D721Med (cell line): ENCODE results near the gene MCUB.

Experiments
- DNase-seq: peaks from one replicate; pipeline ENCODE4 v3.0.0; 2011; ENCODE audit warnings: low spot score; ENCODE audit not compliant: insufficient read length
- FAIRE-seq: peaks from 2 replicates; lab custom pipeline; 2011; peaks lifted over from hg19 to GRCh38; lab: Jason Lieb, UNC
- CTCF ChIP-seq: IDR thresholded peaks from 2 replicates; pipeline ENCODE4 v1.5.1; 2012; ENCODE audit warnings: mild to moderate bottlenecking, control low read depth; ENCODE audit not compliant: insufficient read depth; ENCODE audit errors: missing control alignments

MCUB gene

DNA sequence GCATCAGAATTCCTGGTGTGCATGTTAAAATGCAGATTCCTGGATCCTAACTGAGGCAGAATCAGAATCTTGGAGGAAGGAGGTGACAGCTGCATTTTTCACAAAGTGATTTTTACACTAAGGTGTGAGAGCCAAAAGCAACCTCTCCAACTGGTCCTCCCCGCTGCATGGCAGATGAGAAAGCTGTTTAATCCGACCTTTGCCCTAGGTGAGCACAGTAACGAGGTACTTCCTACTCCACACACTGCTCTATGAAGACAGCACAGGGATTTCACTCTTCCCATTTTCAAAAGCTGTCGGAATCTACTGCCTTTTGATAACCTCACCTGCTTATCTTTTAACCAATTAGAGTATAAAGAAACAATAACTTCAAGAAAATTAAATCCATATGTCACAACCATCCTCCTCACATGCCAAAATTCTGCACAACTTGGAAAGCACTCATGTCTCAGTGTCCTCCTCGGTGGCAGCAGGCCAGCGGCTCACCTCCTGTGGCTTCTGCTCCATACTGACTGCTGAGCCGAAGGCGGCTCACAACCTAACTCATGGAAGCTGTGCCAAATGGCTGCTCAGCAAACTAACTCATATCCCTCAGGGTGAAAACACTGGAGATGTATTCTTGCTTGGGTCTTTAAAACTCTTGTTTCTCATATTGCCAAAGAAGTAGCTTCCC, 139.6 kb downstream of the MCUB start:
- no peak for TF ChIP-seq CTCF
- FAIRE-seq (no peak), DNase-seq (no peak)

DNA sequence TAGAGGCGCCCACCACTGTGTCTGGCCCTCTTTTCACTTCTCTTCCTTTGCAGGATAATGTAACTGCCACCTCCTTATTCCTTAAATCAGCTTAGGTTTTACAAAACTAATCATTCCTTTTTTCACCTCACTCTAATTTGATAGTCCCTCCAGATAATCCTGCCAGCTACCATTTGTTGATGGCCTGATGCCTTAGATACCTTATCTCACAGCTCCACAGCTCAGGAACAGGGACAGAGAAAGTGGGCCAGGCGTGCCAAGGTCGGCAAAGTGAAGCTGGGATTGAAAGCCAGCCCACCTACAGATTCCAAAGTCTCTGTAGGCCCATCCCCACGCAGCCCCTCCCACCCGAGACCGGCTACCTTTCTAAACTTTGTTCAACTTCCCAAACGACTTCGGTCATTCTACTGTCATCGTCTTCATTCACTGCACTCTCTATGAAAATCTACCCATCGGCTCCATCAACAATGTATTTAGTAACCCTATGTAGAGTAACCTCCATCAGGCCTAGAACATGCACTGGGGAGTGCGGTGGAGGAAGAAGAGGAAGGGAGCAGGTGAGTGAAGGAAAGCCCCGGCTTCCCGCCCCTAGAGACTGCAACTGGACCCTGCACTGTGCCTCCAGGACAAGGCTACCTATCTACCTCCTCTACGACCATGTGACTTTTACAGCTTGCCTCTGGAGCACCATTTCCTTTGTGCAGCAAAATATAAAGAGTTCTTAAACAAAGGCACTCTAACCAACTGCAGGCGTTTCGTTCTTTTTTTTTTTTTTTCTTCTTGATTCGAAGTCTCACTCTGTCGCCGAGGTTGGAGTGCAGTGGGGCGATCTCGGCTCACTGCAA, 141.7 kb downstream of the MCUB start:
- FAIRE-seq, result no peak
- no peak for TF ChIP-seq CTCF
- DNase-seq, result no peak

GRCh38 chr4:109702950-109703663, 143.1 kb downstream of the MCUB start, which contains the start of gene CASP6:
Gene CASP6, minus strand, starts transcription at chr4:109703445. Its CDS starts 50 bp downstream, at chr4:109703395.
- TF ChIP-seq CTCF, result peak; percentile 37
- peak; percentile 48 for DNase-seq
- no peak for FAIRE-seq

GRCh38 chr4:109703664-109704361, 143.8 kb downstream of the MCUB start:
- FAIRE-seq (no peak), DNase-seq (no peak)
- TF ChIP-seq CTCF, result no peak

GRCh38 chr4:109708435-109708834, 148.4 kb downstream of the MCUB start:
- DNase-seq (no peak), FAIRE-seq (no peak)
- no peak for TF ChIP-seq CTCF

DNA sequence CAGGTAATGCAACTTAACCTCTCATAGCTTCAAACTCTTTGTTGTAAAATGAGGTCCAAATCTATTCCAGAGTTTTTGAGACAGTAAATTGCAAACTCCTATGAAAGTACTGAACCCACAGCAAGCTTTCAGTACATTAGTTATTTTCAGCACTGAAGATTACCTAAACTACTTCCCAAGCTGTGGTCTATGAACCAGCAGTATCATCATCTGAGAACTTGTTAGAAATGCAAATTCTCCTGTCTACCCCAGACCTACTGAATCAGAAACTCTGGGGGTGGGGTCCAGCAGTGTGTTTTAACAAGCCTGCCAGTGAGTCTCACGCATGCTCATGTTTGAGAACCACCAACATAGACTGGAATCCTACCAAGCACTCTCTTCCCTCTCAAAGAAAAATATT, 148.9 kb downstream of the MCUB start:
- FAIRE-seq, result no peak
- no peak for DNase-seq
- TF ChIP-seq CTCF, result no peak
